HG02759 (cell line): Measurements from ENCODE around the gene GPR32.
"Not testable (repeated sequence)": the region's sequence is repeated elsewhere in the genome, so short reads cannot be mapped to it uniquely, and the experiment has no call there.

Experiments
- ATAC-seq: cut with Tn5 transposase; IDR thresholded peaks from one replicate; pipeline ENCODE4 v1.9.1; 2021; ENCODE audit warnings: mild to moderate bottlenecking, moderate library complexity; ENCODE audit not compliant: unreplicated experiment

Gene GPR32, protein sequence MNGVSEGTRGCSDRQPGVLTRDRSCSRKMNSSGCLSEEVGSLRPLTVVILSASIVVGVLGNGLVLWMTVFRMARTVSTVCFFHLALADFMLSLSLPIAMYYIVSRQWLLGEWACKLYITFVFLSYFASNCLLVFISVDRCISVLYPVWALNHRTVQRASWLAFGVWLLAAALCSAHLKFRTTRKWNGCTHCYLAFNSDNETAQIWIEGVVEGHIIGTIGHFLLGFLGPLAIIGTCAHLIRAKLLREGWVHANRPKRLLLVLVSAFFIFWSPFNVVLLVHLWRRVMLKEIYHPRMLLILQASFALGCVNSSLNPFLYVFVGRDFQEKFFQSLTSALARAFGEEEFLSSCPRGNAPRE

DNA sequence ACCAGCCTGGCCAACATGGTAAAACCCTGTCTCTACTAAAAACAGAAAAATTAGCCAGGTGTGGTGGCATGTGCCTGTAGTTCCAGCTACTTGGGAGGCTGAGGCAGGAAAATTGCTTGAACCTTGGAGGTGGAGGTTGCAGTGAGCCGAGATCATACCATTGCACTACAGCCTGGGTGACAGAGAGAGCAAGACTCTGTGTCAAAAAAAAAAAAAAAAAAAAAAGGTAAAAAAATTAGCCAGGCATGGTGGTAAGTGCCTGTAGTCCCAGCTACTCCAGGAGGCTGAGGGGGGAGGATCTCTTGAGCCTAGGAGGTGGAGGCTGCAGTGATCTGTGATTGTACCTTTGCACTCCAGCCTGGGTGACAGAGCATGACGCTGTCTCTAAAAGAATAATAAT lies at the start of gene GPR32:
Gene GPR32 (plus strand): TSS at position 301 of the 400 bp plus-strand sequence. CDS start 137 bp downstream, outside the sequence.
- ATAC-seq: not testable (repeated sequence)

DNA sequence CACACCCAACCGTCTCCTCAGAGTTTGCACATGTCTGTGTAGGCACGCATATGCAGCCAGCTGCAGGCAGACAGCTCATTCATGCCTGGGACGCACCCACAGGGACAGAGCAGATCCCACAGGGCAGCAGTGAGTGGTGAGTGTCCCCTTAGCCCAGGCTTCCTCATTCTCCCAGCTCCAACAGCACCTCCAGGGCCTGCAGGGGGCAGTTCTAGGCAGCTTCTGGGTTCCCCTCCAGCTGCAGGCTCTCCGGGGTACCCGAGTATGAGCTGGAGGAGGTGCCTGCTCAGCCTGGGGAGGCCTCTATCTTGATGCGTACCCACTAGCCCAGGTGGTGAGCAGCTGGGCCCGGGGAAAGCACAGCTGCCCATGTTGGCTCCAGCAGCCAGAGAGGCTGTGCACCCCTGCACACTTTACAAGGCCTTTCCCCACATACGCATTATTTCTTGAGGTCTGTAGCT lies 49.3 kb upstream of the GPR32 start:
- ATAC-seq: no peak

DNA sequence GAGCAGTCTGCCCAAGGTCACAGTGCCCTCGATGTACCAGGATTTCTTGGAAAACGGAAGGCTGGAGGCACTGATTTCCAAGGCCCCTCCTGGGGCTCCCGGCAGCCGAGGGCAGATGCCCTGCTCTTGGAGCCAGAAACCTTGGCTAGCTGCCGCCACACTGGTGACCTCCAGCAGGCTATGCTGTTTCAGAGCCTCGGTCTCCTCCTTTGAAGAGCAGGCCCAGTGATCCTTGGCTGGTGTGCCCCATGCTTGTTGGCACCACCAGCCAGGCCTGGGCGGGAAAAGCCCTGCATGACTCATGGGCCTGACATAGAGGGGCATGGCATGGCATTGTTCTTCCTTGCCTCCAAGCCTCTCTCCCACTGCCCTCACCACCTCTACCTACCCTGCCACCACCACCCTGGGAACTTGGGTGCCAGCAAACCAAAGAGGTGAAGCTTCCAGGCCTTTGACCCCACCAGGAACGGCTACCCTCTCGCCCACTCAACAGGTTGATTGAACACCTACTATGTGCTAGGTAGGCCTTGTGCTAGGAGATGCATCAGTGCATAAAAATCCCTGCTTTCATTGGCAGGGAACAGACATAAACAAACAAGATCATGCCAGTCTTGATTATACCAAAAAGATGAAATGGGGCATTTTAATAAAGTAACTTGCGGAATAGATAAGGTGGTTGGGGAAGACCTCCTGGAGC lies 48.7 kb upstream of the GPR32 start:
- no peak for ATAC-seq

DNA sequence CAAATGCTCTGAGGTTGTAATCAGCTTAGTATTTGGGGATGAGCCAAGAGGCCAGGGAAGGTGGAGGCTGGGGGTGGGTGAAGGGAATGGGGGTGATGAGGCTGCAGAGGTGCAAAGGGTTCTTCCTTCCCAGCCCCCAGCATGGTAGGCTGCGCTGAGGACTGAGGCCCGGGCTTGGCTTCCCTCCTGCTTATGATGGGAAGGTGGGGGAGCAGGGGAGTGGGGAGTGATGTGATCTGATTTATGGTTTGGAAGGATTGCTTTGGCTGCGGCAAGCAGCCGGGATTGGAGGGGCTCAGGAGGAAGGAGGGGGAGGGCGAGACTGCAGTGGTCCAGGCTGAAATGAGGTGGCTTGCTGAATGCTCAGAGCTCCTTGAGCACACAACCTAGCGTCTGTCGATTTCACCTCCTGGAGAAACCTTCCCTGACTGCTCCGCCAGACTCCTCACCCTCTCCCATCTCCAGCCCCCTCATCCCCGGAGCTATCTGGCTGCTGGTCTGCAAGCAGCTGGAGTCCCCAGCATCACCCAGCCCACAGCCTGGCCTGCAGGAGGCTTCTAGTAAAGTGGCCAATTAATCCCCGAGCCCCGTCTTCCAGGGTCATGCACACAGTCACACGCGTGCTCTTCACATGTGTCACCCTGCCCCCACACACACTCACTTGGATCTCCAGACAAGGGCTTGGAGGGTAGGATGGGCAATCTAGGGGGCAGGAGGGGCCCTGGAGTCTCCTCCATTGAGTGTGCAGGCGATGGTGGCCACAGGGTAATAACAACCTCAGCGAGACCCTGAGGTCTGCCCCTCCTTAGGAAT lies 47.9 kb upstream of the GPR32 start:
- no peak for ATAC-seq

DNA sequence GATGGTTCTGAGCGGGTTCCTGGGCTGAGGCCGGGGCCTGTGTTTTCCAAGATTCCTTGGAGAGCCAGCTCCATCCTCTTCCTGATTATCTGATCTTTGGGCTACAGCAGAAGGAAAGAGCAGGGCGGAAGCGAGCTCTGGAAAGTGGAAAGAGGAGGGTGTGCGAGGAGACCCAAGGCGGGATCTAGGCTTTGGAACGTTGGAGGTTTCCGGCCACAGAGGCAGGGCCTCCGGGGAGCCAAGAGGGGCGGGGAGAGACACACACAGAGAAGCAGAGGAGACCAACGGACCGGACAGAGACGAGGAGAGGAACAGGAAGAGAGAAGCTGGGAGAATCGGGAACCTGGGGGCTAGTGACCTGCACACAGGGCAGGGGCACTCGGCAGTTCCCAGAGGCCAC lies 47.2 kb upstream of the GPR32 start, which contains the start of gene CLEC11A:
Gene CLEC11A (plus strand): TSS at position 296 of the 400 bp plus-strand sequence. CDS start 162 bp downstream, outside the sequence.
- ATAC-seq: no peak

DNA sequence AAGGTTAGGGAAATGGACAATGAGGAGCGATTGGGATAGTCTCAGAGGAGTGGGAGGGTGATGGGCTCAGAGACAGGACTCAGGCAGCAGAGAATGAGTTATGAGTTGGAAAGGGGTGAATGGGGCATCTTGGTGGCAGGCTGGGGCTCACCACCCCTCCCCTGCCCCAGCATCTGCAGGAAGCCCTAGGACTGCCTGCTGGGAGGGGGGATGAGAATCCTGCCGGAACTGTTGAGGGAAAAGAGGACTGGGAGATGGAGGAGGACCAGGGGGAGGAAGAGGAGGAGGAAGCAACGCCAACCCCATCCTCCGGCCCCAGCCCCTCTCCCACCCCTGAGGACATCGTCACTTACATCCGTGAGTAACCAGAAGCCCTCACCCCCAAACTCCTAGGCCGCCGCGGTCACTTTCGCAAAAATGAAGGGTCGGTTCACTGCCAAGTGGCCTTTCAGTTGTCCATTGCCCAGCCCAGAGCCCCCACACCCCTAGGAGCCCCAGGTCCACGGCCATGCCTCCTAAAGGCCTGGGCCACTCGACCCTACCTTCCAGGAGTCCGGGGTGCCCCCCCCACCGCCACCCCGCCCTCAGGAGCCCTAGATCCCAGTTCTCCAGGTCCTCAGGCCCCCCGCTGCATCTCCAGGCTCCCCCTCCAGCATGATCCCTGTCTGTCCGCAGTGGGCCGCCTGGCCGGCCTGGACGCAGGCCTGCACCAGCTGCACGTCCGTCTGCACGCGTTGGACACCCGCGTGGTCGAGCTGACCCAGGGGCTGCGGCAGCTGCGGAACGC lies 46.3 kb upstream of the GPR32 start:
- ATAC-seq: no peak

DNA sequence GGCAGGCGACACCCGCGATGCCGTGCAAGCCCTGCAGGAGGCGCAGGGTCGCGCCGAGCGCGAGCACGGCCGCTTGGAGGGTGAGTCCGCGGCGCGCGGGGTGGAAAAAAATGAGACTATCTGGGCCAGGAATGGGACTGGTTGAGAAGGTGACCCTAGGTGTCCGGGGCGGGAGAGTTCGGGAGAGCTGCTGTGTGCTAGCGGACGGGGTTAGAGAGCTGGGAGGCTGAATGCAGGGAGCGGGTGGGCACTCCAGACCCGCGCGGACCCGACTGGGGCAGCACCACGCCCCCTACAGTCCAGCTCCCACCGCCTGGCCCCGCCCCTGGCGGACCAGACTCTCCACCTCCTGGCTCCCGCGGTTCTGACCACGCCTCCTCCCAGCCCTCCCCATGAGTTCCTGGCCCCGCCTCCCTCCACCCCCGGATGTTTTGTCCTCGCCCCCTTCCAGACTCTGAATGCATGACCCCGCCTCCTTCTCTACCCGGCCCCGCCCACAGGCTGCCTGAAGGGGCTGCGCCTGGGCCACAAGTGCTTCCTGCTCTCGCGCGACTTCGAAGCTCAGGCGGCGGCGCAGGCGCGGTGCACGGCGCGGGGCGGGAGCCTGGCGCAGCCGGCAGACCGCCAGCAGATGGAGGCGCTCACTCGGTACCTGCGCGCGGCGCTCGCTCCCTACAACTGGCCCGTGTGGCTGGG lies 45.6 kb upstream of the GPR32 start:
- ATAC-seq: peak; percentile 80

DNA sequence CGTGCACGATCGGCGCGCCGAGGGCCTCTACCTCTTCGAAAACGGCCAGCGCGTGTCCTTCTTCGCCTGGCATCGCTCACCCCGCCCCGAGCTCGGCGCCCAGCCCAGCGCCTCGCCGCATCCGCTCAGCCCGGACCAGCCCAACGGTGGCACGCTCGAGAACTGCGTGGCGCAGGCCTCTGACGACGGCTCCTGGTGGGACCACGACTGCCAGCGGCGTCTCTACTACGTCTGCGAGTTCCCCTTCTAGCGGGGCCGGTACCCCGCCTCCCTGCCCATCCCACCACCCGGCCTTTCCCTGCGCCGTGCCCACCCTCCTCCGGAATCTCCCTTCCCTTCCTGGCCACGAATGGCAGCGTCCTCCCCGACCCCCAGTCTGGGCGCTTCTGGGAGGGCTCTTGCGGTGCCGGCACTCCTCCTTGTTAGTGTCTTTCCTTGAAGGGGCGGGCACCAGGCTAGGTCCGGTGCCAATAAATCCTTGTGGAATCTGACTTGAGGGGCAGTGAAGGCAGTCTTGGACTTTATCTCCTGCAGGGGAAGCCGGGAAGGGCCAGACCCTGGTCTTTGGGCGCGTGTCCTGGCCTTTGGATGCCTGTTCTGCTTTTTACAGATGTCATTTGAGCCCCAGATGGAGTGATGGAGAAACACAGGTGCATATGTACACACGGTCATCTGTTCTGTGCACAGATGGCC lies 44.9 kb upstream of the GPR32 start:
- ATAC-seq: peak; percentile 30

DNA sequence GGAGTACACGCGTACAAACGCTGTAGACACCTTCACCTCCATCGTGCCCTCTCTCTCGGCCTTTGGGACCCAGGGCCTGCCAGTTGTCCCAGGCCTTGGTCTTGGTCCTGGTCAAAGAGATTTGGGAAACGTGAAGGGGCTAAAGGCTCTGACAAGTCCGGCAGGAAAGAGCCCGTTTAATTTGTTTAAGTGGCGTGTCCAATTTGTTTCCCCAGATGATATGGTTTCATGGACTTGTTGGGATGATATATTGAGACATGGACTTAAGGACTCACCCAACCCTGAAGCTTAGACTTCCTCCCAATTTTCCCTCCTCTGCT lies 44.4 kb upstream of the GPR32 start:
- ATAC-seq: no peak

DNA sequence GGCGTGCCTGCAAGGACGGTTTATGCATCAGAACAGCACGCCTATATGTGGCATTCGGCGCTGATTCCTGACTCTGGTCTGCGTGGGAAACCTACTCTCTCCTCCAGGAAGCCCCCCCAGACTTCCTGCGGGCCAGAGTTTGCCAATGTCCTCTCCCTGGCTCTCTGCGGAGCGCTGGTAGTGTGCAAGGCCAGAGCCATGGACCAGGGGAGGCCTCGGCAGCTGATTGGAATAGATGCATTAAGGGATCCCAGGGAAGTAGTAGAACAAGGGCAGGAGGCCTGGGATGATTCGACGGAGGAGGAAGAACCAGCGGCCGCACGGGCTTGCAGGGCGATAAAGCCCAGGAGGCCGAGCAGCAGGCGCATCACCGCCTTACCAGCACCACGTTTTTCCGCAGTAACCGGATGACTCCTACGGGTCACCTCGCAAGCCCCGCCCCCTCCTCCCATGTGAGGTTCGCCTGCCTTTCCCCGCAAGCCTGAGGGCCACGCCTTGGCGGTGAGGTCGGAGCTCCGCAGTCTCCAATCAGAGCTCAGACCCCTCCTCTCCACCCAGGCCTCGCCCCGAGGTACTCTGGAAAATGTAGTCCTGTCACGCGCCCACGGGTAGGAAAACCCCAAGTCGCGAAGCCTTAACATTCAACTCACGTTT lies 42.1 kb upstream of the GPR32 start:
- no peak for ATAC-seq

DNA sequence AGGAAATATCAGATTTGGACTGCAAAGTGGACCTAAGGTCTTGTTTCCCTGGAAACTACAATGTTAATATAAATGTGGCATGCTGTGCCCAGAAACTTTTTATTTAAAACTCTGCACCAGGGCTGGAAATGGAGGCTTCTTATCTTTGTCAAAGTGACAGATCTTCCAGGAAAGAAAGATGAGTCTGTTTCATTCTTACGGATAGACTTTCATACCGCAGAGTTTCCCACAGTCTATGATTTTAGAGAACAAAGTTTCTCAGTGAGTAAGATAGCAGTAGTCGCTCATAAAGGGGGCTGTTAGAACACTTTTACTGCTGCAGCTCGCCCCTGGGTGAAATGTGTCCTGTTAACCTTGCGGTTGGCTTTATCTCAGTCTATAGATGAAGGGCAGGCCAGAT lies 40.4 kb upstream of the GPR32 start:
- no peak for ATAC-seq

DNA sequence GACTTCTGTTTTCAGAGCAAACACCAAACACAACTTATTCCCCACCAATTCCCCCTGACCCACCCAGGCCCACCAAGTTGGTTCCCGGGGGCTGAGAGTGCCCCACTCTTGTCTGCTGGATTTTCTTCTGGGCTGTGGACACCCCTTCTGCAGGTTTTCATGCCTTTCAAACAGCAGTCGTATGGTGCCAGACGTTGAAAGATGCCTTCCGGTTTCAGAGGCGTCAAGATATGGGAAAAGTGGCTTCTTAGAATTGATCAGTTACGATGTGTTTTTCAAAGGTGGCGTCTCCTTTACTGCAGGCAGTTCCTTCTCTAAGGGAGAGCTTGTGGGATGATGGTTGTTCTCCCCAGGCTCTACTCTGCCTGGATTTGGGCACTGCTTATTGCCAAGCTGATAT lies 34.4 kb upstream of the GPR32 start:
- ATAC-seq: no peak

DNA sequence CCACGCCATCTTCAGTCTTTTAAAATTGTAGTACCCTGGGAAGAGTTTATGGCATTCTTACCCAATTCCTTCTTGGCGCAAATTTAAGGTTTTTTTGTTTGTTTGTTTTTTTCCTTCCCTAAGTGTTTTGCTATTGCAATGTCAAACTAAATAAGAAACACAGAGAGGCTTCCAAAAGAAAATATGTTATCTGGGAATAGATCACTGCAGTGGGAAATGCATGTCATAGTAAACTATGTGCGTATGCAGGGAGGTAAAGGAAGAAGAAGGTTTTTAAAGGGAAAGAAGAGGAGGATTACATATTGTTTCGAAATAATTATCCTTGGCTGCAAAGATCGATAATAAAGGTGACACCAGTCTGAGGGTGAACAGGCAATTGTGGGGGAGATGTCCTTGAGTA lies 33.9 kb upstream of the GPR32 start:
- no peak for ATAC-seq

DNA sequence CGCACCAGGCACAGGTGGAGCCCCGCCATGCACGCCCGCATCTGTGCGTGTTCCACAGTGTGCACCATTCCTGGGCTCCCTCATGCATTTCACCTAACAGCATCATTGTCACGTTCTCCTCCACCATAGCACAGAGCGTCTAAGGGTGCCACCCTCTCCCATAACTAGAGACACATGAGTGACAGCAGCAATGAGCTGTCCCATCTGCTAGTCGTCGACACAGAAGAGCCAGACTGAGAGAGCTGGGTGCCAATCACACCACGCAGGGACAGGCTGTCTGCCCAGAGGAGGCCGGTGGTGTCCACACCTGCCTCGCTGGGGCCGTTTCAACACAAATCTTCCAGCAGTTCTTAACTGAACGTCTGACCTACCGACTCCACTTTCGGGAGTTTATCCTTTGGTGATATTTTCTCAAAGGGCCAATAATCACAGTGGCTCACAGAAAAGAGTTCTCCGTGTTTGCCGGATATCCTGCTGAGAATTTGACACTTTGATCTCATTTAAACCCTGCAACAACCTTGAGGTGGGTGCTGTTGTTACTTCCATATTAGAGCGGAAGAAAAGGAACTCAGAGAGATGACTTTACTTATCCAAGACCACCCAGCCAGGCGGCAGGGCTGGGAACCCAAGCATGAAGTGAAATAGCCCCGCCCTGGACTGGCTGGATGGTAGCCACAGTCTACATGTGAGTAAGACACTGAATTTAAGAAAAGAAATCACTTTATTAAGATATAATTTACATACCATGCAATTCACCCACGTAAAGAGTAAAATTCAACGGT lies 30.9 kb upstream of the GPR32 start:
- no peak for ATAC-seq

DNA sequence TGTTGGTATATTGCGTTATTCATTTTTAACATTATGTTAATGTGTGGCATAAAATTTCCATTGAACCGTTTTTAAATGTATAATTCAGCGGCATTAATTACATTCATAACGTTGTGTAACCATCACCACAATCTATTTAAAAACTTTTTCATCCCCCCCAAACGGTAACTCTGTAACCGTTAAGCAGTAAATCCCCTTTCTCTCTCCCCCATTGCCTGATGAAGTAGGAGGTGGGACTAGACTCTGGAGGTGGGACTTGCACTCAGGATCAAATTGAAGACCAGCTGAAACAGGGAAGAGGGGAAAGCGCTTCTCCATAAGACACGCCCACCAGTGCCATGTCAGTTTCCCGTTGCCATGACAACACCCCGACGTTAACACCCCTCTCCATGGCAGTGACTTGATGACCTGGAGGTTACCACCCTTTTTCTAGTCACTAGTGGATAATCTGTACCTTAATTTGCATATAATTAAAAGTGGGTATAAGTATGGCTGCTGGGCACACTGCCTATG lies 30.3 kb upstream of the GPR32 start:
- no peak for ATAC-seq

DNA sequence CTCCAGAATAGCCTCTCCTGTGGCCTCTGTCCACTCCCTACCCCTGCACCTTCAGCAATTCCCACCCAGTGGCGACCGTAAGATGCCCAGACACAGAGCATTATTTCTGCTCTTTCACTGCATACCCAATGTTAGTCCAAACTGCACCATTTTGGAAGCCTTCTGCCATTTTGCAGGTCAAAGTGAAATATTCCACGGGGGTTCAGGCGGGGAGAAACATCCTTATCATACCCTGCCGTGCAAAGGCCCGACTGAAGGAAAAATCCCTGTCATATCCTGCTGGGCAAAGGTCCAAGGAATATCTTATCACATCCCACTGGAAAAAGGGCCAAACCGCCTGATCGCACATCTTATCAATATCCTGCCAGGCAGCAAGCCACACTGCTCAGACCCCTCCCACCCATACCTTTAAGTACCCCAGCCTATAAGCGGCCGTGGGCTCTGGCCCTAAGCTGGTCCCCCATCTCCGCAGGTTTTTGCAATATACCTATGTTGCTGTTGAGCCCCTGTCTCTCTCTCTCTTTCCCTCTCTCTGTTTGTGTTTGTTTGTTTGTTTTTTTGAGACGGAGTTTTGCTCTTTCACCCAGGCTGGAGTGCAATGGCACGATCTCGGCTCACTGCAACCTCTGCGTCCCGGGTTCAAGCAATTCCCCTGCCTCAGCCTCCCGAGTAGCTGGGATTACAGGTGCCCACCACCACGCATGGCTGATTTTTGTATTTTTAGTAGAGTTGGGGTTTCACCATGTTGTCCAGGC lies 28.9 kb upstream of the GPR32 start:
- no peak for ATAC-seq

DNA sequence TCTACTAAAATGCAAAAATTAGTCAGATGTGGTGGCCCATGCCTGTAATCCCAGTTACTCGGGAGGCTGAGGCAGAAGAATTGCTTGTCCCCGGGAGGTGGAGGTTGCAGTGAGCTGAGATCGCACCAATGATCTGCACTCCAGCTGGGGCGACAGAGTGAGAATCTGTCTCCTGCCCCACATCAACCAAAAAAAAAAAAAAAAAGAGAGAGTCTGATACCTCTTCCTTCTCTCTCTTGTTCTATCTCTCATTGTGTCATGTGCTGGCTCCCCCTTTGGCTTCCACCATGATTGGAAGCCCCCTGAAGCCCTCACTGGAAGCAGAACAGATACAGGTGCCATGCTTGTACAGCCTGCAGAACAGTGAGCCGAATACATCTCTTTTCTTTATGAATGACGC lies 26.7 kb upstream of the GPR32 start:
- ATAC-seq: no peak
